Retinal pigment epithelial cell (primary cell): Measurements from ENCODE around the gene PRKCZ.

Experiments
- DNase-seq: peaks from one replicate; pipeline ENCODE4 v3.0.0-alpha.2; 2010; ENCODE audit warnings: low read depth
- H3K4me3 ChIP-seq: 2 replicates; pipeline ENCODE4 v1.5.1; 2011; ENCODE audit warnings: mild to moderate bottlenecking, low read length, control low read depth, moderate library complexity
- CTCF ChIP-seq: conservative IDR thresholded peaks from 2 replicates; pipeline ENCODE4 v1.5.1; 2011; ENCODE audit warnings: low read depth, low read length, control low read depth, inconsistent platforms

The PRKCZ gene

GRCh38 chr1:2046953-2047748 is 3.1 kb upstream of the PRKCZ start:
- no peak for TF ChIP-seq CTCF
- DNase-seq = no peak
- no peak overlapping the region for H3K4me3 ChIP-seq

- no peak for DNase-seq
- TF ChIP-seq CTCF = no peak
- no peak overlapping the region for H3K4me3 ChIP-seq
Measured at GRCh38 chr1:2047749-2048729, 2.2 kb upstream of the PRKCZ start.

GRCh38 chr1:2049225-2049717 is 940 bp upstream of the PRKCZ start:
- TF ChIP-seq CTCF = peak; percentile 60
- peak; percentile 55 for DNase-seq
- peak overlapping the region; percentile 70 for H3K4me3 ChIP-seq

- TF ChIP-seq CTCF = no peak
- peak overlapping the region; percentile 72 for H3K4me3 ChIP-seq
- DNase-seq = no peak
Measured at GRCh38 chr1:2050461-2050792, 216 bp downstream of the PRKCZ start.

- H3K4me3 ChIP-seq = peak overlapping the region; percentile 72
- no peak for TF ChIP-seq CTCF
- no peak for DNase-seq
Measured at GRCh38 chr1:2050793-2051682, 827 bp downstream of the PRKCZ start.

- no peak for TF ChIP-seq CTCF
- DNase-seq = no peak
Measured at GRCh38 chr1:2052054-2052679, 2.0 kb downstream of the PRKCZ start.

More at GRCh38 chr1:2052054-2052679, 2.0 kb downstream of the PRKCZ start:
- no peak overlapping the region for H3K4me3 ChIP-seq
